ENCODE measurements around the gene ARFGAP1. TPM values are rescaled to one million over a fixed set of nuclear protein-coding genes. Genes with fewer than 3 reads are reported as not detected.
"Not testable (repeated sequence)": the region's sequence is repeated elsewhere in the genome, so short reads cannot be mapped to it uniquely, and the experiment has no call there.

The ARFGAP1 gene
- total and polyA plus RNA-seq, 2 of the 4 experiments (the other 2 are of a cell fraction), result 59.1 to 194 TPM

- H3K79me1 ChIP-seq (ENCODE audit: low read depth in 1 of 2, low read length in 2 of 2); H4K91ac ChIP-seq (ENCODE audit: insufficient read depth, low read depth, low read length); in situ Hi-C loops (cut with MboI; ENCODE audit: low sequenced_read_pairs); H3K4ac ChIP-seq (ENCODE audit: low read depth, low read length); H2AK9ac ChIP-seq (replicated peaks; ENCODE audit: low read depth, low read length, poor library complexity); DNase-seq; BruUV-seq (replicated peaks); H3K9ac ChIP-seq (ENCODE audit: low read depth, low read length); H2BK15ac ChIP-seq (ENCODE audit: low read depth, low read length); H3K36me3 ChIP-seq (ENCODE audit: control insufficient read depth, insufficient read depth, low read length); H4K5ac ChIP-seq (ENCODE audit: low read depth, low read length); intact Hi-C loops (cut with micrococcal nuclease); H4K20me1 ChIP-seq (ENCODE audit: insufficient read depth, low read length); ATAC-seq (ENCODE audit: low read depth); H2BK20ac ChIP-seq (ENCODE audit: low read depth, low read length); H2BK120ac ChIP-seq (ENCODE audit: low read depth, low read length); H3K9me3 ChIP-seq (ENCODE audit: control insufficient read depth, insufficient read depth, low read length); H4K8ac ChIP-seq (ENCODE audit: low read depth in 2 of 2, low read length in 2 of 2); H3K18ac ChIP-seq (ENCODE audit: low read depth, low read length); CTCF ChIA-PET; H2AK5ac ChIP-seq (ENCODE audit: low read depth, low read length); H3K4me2 ChIP-seq (ENCODE audit: low read depth, low read length); POLR2A ChIA-PET (ENCODE audit: unreplicated experiment); dilution Hi-C loops (cut with HindIII; ENCODE audit: low sequenced_read_pairs, unreplicated experiment); H3K9me1 ChIP-seq (ENCODE audit: insufficient read depth, low read length); H3K23ac ChIP-seq (ENCODE audit: low read depth, low read length); H3K27ac ChIP-seq (ENCODE audit: insufficient read depth, low read length); H3K14ac ChIP-seq (replicated peaks; ENCODE audit: low read depth, low read length); H3K4me3 ChIP-seq (ENCODE audit: insufficient read depth, low read depth, low read length); H2BK5ac ChIP-seq (ENCODE audit: low read depth, low read length, poor library complexity, severe bottlenecking); H2AFZ ChIP-seq (replicated peaks; ENCODE audit: low read length, poor library complexity); H3K56ac ChIP-seq (ENCODE audit: extremely low read depth, insufficient read depth, low read length); H3K4me1 ChIP-seq (ENCODE audit: control insufficient read depth, insufficient read depth, low read length): not testable (repeated sequence)
- 76% methylated on average over 3 of the region's 30 CpGs; no CpG with 5 or more reads in 1 of the 2 experiments for WGBS, 2 experiments (ENCODE audit: extremely low coverage in 2 of 2, insufficient read length in 1 of 2)
- H3K27me3 ChIP-seq (ENCODE audit: control insufficient read depth, insufficient read depth, low read length), result peaks cover 23% of the 10 kb centered on the region
Observed at GRCh38 chr20:63305933-63306672, 33.5 kb downstream of the ARFGAP1 start.
